Liver (tissue), 3 donors: ENCODE results near the gene MESD.

Experiments used
- HNF4G ChIP-seq: IDR thresholded peaks from 2 replicates; pipeline ENCODE4 v1.6.1; 2016; ENCODE audit warnings: antibody characterized with exemption
- TF ChIP-seq, protein P1 (sequence below): fragments of 150-350 bp; IDR thresholded peaks from 2 replicates; pipeline ENCODE4 v1.5.1; 2017; ENCODE audit warnings: improper control_type of control experiment, low read depth, low read length; ENCODE audit not compliant: missing input control
- TF ChIP-seq, protein P2 (sequence below): IDR thresholded peaks from 2 replicates; pipeline ENCODE4 v1.6.1; 2016; ENCODE audit warnings: antibody characterized with exemption
- donor health status: healthy.
- donor health status: healthy.

DNA sequence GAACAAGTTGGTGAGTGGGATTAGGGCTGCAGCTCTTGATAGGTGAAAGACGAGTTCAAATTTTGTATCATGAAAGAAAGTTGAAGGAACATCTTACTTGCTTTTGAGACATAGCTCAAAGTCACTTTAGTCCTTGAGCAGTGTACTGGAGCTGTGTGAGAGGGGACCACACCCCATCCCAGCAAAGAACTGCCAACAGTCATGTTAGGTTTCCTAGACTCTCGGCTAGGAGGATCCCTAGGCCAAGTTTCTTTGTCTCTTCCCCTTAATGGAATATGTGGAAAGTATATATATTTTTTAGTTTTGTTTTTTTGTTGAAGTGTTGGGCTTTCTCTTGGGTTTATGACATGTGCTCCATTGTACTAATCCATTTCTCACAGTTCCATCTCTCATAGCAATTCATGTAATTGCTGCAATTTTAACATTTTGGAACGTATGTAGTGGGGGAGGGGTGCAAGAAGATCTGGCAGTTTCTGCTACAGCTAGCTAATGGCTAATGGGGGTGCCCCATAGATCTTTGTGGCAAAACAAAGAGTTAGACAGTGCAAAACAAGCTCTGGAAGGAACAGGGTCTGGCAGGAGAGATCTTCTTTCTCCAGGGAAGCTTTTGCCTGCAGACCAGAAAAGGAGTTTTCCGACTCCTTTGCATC lies 36.2 kb upstream of the MESD start:
- TF ChIP-seq, protein P1, sequence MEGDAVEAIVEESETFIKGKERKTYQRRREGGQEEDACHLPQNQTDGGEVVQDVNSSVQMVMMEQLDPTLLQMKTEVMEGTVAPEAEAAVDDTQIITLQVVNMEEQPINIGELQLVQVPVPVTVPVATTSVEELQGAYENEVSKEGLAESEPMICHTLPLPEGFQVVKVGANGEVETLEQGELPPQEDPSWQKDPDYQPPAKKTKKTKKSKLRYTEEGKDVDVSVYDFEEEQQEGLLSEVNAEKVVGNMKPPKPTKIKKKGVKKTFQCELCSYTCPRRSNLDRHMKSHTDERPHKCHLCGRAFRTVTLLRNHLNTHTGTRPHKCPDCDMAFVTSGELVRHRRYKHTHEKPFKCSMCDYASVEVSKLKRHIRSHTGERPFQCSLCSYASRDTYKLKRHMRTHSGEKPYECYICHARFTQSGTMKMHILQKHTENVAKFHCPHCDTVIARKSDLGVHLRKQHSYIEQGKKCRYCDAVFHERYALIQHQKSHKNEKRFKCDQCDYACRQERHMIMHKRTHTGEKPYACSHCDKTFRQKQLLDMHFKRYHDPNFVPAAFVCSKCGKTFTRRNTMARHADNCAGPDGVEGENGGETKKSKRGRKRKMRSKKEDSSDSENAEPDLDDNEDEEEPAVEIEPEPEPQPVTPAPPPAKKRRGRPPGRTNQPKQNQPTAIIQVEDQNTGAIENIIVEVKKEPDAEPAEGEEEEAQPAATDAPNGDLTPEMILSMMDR = no peak
- TF ChIP-seq HNF4G = no peak
- TF ChIP-seq, protein P2, sequence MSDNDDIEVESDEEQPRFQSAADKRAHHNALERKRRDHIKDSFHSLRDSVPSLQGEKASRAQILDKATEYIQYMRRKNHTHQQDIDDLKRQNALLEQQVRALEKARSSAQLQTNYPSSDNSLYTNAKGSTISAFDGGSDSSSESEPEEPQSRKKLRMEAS = no peak
